RWPE2 (cell line): ENCODE measurements around the gene CASKIN2.

Experiments
- ATAC-seq: fragments of 200-7000 bp; cut with Tn5 transposase; 3 replicates; pipeline ENCODE4 v1.9.1; 2021; ENCODE audit warnings: low read depth
- DNase-seq: peaks from one replicate; pipeline ENCODE4 v3.0.0-alpha.2; 2020; ENCODE audit warnings: low spot score
- H3K27ac ChIP-seq: fragments of 450-650 bp; 2 replicates; pipeline ENCODE4 v1.5.1; 2017; ENCODE audit warnings: mild to moderate bottlenecking; ENCODE audit not compliant: poor library complexity, severe bottlenecking
- H3K27me3 ChIP-seq: fragments of 250-450 bp; sonication (Bioruptor Pico); 2 replicates; pipeline ENCODE4 v1.5.1; 2021; ENCODE audit warnings: mild to moderate bottlenecking, moderate library complexity; ENCODE audit not compliant: insufficient read depth, poor library complexity, severe bottlenecking
- H3K36me3 ChIP-seq: fragments of 250-450 bp; sonication (Bioruptor Pico); 2 replicates; pipeline ENCODE4 v1.5.1; 2020; ENCODE audit warnings: low read depth, mild to moderate bottlenecking, moderate library complexity
- H3K4me1 ChIP-seq: fragments of 250-450 bp; sonication (Bioruptor Pico); 2 replicates; pipeline ENCODE4 v1.5.1; 2021; ENCODE audit warnings: mild to moderate bottlenecking, moderate library complexity; ENCODE audit not compliant: insufficient read depth, poor library complexity, severe bottlenecking
- H3K4me3 ChIP-seq: fragments of 250-450 bp; sonication (Bioruptor Pico); 2 replicates; pipeline ENCODE4 v1.5.1; 2021; ENCODE audit warnings: mild to moderate bottlenecking, moderate library complexity; ENCODE audit not compliant: severe bottlenecking
- H3K9me3 ChIP-seq: fragments of 250-450 bp; sonication (Bioruptor Pico); 2 replicates; pipeline ENCODE4 v1.5.1; 2021; ENCODE audit warnings: mild to moderate bottlenecking, moderate library complexity; ENCODE audit not compliant: severe bottlenecking
- TF ChIP-seq, protein P1 (sequence below): fragments of 450-650 bp; IDR thresholded peaks from one replicate; pipeline ENCODE4 v1.5.1; 2017; ENCODE audit warnings: mild to moderate bottlenecking, moderate library complexity; ENCODE audit not compliant: poor library complexity, severe bottlenecking

Gene CASKIN2

DNA sequence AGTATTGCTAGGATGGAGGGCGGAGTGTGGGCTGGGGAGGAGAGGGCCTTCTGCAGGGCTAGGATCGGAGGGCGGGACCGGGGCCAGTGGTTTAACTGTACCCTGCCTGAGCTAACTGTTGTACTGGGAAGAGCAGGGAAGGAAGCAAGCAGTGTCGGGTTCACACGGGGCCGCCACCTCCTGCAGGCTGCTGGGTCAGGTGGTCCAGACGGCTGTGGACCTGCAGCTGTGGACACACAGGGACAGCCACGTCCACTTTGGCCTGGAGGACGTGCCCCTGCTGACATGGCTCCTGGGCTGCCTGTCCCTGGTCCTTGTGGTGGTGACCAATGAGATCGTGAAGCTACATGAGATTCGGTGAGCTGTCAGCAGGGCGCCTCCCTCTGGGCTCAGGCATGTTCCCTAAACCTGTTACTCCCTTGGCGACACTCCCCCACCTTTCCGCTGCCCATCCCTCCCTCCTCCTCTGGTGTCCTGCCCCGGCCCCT is 16.6 kb downstream of the CASKIN2 start:
- ATAC-seq (peak; percentile 3; the same call in 1 of the 3 replicates), DNase-seq (no peak)
- Histone ChIP-seq H3K9me3 (no peaks in the 10 kb centered on the region), H3K4me1 (no peaks in the 10 kb centered on the region), H3K27me3 (no peaks in the 10 kb centered on the region), H3K36me3 (peaks cover 21% of the 10 kb centered on the region), H3K27ac (no peak overlapping the region), H3K4me3 (no peak overlapping the region)
- TF ChIP-seq, protein P1, sequence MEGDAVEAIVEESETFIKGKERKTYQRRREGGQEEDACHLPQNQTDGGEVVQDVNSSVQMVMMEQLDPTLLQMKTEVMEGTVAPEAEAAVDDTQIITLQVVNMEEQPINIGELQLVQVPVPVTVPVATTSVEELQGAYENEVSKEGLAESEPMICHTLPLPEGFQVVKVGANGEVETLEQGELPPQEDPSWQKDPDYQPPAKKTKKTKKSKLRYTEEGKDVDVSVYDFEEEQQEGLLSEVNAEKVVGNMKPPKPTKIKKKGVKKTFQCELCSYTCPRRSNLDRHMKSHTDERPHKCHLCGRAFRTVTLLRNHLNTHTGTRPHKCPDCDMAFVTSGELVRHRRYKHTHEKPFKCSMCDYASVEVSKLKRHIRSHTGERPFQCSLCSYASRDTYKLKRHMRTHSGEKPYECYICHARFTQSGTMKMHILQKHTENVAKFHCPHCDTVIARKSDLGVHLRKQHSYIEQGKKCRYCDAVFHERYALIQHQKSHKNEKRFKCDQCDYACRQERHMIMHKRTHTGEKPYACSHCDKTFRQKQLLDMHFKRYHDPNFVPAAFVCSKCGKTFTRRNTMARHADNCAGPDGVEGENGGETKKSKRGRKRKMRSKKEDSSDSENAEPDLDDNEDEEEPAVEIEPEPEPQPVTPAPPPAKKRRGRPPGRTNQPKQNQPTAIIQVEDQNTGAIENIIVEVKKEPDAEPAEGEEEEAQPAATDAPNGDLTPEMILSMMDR, result no peak

DNA sequence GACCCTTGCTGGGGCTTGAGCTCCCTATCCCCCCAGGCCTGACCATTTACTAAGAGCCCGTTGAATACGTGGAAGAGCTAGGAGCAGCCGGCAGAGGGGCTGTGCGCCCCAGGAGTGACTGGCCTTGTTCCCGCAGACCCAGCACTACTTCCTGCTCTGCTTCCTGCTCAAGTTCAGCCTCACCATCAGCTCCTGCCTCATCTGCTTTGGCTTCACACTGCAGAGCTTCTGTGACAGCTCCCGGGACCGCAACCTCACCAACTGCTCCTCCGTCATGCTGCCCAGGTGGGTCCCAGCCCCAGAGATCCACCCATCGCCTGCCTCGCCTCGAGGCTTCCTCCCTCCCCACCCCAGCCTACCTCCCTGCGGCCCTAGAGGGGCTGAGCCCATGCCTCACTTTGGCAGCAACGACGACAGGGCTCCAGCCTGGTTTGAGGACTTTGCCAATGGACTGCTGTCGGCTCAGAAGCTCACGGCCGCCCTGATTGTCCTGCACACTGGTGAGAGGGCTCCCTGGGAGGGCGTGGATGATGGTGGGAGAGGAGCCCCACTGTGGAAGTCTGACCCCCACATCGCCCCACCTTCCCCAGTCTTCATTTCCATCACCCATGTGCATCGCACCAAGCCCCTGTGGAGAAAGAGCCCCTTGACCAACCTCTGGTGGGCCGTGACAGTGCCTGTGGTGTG is 17.2 kb downstream of the CASKIN2 start:
- TF ChIP-seq, protein P1, result no peak
- H3K27ac ChIP-seq, result no peak overlapping the region
- DNase-seq (no peak), ATAC-seq (no peak)
- H3K4me3 ChIP-seq, result no peak overlapping the region
- H3K36me3 ChIP-seq, result peaks cover 21% of the 10 kb centered on the region
- no peaks in the 10 kb centered on the region for H3K9me3 ChIP-seq
- no peaks in the 10 kb centered on the region for H3K4me1 ChIP-seq
- H3K27me3 ChIP-seq, result no peaks in the 10 kb centered on the region

DNA sequence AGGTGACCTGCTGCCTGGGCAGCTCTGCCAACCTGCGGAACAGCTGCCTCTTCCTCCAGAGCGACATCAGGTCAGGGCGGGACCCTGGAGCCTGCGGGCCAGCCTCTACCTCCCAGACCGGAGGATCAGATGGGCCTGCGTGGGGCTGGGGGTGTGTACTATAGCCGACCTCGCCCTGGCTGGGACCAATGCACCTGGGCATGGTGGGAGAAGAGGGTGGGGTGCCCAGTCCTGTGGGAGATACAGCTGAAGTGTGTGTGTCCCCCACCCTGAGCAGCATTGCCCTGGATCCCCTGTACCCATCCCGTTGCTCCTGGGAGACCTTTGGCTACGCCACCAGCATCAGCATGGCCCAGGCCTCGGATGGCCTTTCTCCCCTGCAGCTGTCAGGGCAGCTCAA is 19.3 kb downstream of the CASKIN2 start:
- TF ChIP-seq, protein P1, result no peak
- H3K4me3 ChIP-seq, result no peak overlapping the region

DNA sequence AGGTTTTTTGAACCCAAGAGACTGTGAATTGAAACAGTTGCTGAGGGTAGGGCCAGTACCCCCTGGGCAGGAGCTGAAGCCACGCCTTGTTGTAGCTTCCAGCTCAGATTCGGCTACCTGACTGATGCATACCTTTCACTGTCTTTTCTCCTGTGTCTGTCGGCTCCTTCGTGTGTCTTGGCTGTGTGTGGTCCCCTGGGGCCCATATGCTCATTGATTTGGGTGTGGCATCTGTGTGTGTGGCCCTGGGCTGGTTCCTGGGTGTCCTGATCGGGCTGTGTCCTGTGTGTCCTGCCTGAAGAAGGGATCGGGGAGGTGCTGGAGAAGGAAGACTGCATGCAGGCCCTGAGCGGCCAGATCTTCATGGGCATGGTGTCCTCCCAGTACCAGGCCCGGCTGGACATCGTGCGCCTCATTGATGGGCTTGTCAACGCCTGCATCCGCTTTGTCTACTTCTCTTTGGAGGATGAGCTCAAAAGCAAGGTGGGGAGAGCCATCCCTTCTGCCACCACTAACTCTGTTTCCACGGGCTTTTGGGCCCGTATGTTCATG is 20.9 kb downstream of the CASKIN2 start:
- TF ChIP-seq, protein P1, result no peak
- no peaks in the 10 kb centered on the region for H3K27me3 ChIP-seq
- no peak overlapping the region for H3K4me3 ChIP-seq
- H3K27ac ChIP-seq, result no peak overlapping the region
- no peaks in the 10 kb centered on the region for H3K9me3 ChIP-seq
- no peak for DNase-seq
- peaks cover 10% of the 10 kb centered on the region; the same call in 1 of the 2 replicates for H3K36me3 ChIP-seq
- no peak for ATAC-seq
- H3K4me1 ChIP-seq, result no peaks in the 10 kb centered on the region

More for the DNA sequence above, 19.3 kb downstream of the CASKIN2 start:
- DNase-seq (no peak), ATAC-seq (no peak)
- Histone ChIP-seq H3K27ac (no peak overlapping the region), H3K4me1 (no peaks in the 10 kb centered on the region), H3K9me3 (no peaks in the 10 kb centered on the region), H3K27me3 (no peaks in the 10 kb centered on the region), H3K36me3 (peaks cover 21% of the 10 kb centered on the region)

DNA sequence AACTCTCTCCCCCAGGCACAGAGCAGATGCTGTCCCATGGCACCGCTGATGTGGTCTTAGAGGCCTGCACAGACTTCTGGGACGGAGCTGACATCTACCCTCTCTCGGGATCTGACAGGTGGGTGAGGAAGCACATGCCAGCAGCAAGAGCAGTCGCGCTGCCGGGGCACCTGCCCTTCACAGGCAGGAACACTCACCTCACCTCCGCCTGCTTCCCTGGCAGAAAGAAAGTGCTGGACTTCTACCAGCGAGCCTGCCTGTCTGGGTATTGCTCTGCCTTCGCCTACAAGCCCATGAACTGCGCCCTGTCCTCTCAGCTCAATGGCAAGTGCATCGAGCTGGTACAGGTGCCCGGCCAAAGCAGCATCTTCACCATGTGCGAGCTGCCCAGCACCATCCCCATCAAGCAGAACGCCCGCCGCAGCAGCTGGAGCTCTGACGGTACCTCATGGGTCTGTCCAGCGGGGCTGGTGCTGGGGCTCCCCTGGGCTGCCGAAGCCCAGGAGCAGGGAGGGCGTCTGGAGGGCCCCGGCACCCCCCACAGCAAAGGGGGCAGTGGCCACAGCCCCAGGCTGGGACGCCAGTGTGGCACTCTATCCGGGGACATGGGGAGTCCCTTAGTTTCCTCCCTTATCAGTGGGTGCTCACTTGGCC is 21.7 kb downstream of the CASKIN2 start:
- Histone ChIP-seq H3K27me3 (no peaks in the 10 kb centered on the region), H3K27ac (no peak overlapping the region), H3K4me1 (no peaks in the 10 kb centered on the region), H3K9me3 (no peaks in the 10 kb centered on the region), H3K4me3 (no peak overlapping the region), H3K36me3 (peaks cover 10% of the 10 kb centered on the region; the same call in 1 of the 2 replicates)
- ATAC-seq (no peak), DNase-seq (no peak)
- TF ChIP-seq, protein P1, result no peak
